ENCODE data around the gene KLHL14.
"Not testable (repeated sequence)": the region's sequence is repeated elsewhere in the genome, so short reads cannot be mapped to it uniquely, and the experiment has no call there.

The KLHL14 gene

DNA sequence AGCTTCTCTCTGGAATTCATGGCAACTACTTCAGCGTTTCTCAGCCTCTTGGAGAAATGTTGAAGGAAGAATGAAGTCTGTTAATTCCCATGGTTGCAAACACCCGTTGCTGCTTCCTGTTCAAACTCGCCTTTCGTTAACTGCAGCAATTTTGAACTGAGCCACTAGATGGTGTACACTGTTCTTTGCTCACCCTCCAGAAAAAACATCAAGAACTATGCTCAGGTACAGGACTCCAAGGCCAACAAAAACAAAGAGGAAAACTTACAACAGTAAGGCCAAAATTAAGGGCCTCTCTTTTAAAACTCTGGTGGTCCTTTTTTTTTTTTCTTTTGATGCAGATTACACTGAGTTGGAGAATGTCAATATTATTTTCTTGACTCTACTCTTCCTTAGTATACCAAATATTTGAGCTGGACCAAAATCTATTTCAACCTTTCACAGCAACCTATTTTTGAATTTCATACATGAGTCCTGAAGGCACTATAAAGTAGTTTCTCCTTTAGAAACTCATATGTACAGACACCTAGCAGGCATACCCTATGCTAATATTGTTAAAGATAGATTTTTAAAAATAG lies 58.2 kb downstream of the KLHL14 start:
- DNase-seq, result peak; percentile 88

DNA sequence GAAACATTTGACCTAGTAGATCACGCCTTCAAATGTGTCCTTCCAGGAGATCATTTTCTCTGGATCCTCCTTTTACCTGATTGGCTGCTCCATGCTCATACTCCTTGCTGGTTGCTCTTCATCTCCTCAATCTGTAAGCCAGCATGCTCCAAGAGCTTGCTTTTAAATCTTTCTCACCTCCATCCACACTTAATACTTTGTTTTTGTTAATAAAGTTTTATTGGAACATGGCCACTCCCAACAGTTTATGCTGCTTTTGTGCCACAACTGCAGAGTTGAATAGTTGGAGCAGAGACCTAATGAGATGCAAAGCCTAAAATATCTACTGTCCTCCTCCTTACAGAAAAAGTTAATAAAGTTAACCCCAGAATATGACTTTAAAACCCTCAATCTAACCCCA lies 60.0 kb downstream of the KLHL14 start:
- DNase-seq, result no peak

DNA sequence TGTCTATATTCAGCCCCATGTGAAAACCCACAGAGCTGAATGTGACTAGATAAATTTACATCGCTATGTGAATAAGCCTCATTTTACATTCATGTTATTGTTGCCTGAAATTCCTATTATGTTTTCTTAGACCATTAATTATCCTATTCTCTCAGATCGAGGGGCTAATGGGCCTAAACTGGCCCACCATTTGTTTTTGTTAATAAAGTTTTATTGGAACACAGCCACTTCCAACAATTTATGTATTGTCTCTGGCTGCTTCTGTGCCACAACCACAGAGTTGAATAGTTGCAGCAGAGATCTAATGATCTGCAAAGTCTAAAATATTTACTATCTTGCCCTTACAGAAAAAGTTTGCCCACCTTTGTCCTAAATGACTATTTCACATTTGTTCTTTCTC lies 61.0 kb downstream of the KLHL14 start:
- DNase-seq, result no peak

DNA sequence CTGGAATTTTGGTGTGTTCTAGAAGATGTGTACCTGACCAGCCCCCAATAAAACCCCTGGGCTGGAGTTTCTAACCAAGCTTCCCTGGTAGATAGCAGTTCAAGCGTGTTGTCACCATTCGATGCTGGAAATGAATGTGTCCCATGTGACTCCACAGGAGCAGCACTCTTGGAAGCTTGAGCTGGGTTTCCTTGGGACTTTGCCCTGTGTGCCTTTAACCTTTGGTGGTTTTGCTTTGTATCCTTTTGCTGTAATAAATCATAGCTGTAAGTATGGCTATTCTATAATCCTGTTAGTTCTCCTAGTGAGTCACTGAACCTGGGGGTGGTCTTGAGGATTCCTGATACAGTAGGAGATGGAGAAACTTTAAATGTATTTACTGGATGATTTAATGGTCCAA lies 65.2 kb downstream of the KLHL14 start:
- no peak for DNase-seq

DNA sequence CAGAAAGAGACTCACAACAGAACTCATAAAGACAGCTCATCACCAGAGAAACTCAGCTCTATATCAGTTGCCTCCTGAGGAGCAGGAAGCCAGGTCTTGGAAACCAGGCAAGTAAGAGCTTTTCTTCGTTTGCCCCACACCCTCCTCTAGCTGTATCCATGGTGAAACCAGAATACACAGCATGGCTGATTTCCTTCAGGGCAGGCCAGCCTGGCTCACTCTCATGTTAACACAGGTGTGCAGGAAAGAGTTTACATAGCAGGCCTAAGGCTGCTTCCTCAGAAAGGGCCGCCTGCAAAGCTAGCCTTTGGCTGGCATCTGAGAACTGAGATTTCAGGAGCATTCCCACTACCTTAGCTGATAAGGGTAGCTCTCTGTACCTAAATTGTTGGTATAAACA lies 65.7 kb downstream of the KLHL14 start:
- DNase-seq, result peak; percentile 18

DNA sequence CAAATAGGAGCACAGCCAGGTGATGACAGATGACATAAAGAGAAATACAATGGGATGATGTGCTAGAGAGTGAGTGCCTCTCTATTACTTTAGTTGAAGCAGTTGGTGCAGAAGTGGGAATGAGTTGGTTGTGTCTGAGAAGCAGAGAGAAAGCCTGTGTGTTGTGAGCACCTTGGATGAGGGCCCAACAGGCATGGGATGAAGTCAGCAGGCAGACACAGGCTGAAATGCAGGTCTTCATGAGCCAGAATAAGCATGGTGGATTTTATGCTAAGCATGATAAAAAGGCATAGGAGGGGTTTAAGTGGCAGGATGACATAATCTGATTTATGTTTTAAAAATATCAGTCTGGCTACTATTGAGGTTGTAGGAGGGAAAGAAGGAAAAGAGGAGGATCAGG lies 71.5 kb downstream of the KLHL14 start:
- no peak for DNase-seq

DNA sequence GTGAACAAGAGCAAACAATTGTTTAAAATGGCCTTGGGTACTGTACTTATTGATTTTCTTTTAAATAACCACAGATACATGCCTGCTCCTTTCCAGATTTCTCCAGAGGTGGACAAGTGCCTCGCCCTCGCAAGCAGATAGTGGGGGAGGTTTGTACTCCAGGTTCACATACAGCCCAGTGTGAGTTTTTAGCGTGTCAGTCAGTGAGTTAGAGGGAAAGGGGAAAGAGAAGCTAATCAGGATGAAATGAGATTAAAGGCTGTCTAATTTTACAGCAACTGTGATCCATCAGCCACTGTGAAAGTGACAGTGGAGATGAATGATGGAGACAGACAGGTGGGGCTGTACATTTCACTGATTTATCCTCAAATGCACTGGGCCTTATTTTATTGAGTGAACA lies 74.7 kb downstream of the KLHL14 start:
- DNase-seq, result no peak

DNA sequence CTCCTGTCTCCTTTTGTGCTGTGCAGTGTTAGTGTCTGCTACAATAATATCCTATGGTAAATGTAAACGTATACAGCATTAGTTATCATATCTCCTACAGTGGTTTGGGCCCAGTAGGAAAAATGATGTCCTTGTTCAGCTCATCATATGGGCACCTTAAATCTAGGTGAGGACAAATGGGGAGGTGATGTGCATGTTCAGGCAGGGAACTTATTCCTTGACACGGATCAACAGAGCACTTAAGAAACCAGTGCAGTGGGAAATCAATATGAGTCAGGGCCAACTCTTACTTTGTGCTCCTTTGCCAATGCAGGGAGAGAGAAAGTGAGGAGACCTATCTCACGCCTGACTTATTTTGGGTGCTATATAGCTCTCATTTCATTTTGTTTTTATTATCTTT lies 76.4 kb downstream of the KLHL14 start:
- no peak for DNase-seq

DNA sequence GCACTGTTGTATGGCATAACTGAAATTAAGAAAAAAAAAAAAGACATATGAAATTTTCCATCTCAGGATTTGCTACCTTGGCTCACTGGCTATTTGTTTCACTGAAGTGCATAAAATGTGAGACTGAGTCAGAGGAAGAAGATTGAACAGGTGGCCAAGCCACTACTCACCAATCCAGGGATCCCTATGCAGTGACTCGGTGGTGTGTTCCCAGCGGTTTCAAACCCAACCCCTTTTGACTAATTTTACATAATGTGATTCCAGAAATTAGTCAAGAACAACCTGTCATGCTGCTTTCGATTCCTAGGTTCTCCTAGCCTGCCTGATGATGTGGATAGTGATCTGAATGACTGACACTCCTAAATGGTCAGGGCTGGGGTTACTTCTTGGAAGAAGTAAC lies 77.3 kb downstream of the KLHL14 start:
- no peak for DNase-seq

DNA sequence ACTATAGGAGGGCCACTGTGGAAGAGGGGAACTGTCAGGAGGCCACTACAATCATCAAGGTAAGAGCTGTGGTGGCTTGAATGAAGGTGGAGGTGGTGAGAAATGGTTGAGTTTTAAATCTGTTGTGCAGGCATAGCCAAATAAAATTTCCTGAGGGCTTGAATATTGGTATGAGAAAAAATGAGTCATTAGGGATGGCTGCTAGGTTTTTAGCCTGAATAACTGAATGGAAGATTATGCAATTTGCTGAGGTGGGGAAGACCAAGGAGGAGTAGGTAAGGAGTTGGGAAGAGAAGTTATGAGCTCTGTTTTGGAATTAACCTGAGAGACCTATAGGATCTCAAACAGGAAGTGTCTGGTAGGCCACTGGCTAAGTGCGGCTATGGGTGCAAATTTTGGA lies 84.0 kb downstream of the KLHL14 start:
- DNase-seq, result no peak

DNA sequence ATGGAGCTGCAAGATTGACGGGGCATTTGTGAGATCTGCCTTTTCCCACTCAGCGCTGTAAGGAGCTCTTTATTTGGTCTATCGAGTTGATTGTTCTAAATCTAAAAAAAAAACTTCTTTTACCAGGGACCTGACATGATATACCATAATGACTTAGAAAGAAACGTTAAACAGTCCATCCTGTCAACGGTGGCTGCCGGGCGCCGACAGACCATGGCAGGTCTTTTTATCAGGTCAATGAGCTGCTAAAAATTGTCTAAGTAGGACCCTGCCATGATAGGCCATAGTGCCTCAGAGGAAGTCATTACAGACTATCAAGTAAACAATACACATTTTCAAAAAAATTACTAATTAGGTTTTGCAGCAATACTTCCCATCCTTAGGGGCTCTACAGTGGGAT lies 87.9 kb downstream of the KLHL14 start:
- no peak for DNase-seq

DNA sequence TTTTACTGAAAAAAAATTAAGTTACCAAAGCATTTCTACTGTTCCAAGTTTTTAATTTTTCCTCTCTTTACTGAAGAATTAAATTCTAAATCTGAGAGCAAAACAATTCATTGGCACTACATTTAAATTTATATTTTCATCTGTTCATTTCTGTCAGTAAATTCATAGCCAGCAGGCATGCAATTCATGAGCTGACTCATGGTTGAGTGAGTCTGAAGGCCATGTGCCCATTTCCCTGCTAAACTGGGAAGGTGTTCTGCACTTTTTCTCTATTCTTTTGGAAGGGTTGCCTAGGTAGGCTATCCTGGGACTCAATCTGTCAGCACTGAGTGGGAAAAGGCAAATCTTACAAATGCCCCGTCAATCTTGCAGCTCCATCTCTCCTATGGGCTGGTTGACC lies 88.7 kb downstream of the KLHL14 start:
- no peak for DNase-seq

DNA sequence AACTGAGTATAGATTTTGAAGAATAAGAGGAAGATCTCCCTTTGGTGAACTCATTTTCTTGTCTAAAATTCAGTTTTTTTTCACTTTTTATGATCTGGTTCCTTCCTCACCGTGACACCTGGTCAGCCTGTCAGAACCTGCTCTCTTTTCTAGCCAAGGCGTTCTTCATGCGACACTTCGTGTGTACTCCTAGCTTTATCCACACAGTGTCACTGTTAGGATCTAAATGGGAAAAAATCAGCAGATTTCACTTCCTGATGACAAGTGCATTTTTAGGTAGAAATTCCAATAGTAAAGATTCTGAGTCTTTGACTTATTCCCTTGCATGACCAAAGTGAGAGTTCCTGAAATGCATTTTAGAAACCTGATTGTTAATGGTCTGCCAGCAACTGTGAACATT lies 89.8 kb downstream of the KLHL14 start:
- DNase-seq, result no peak

DNA sequence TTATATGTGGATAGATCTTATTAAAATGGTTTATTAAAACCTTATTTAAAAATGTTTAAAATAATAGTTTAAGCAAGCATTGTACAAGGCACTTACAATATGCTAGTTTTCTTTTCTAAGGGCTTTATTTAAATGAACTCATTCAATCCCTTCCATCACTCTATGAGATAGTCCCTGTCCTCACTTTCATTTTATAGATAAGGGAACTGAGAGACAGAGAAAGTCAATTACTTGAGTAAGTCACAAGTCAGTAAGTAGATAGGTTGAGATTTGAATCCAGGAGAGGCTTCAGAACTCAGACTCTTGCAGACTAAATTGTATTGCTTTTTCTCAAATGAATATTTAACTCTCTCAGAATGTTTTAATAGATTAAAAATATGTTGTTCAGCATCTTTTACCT lies 95.2 kb downstream of the KLHL14 start:
- DNase-seq, result no peak

DNA sequence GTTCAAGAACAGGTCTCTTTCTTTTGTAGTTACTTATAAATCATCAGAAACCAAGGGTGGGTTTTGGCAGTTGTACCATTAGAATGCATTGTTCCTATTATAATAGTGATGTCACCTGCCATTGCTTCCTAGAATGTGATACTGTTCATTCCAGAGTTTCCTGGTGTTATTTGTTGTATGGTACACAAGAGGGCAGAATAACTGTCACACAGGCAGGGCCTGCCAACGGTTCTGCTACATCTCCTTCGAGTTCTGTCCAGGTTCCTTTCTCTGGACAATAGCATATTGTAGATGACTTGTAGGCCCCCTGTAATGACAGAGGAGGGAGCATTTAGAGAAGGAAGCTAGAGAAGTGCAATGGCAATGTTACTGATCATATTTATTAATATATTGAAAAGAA lies 98.3 kb downstream of the KLHL14 start:
- DNase-seq, result peak; percentile 32

DNA sequence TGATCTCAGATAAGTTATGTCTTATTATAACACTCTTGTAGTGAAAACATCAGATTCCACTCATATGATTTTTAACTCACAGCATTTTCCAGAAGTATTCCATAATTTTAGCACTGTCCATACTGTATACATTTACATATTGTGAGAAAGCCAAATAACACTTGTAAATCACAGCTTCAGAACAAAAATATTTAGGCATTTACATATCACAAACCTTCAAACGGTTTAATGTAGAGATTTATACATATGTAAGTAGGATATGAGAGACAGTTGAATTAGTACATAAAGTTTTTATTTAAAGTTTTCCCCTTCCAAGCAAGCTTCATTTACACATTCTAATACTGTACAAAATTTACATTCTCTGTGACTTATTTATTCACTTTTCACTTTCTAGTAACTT lies 100.4 kb downstream of the KLHL14 start:
- no peak for DNase-seq

DNA sequence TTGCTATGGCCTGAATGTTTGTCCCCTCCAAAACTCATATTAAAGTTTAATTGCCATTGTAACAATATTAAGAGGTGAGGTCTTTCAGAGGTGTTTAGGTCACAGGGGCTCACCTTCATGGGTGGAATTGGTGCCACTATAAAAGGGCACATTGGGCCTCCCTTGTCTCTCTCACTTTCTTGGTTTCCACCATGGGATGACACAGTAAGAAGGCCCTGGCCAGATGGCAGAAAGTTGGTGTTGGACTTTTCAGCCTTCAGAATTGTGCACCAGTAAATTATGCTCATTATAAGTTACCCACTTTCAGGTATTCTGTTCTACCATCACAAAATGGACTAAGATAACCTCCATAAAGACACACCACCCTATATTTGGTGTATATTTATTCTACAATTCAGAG lies 102.1 kb downstream of the KLHL14 start:
- DNase-seq, result no peak

DNA sequence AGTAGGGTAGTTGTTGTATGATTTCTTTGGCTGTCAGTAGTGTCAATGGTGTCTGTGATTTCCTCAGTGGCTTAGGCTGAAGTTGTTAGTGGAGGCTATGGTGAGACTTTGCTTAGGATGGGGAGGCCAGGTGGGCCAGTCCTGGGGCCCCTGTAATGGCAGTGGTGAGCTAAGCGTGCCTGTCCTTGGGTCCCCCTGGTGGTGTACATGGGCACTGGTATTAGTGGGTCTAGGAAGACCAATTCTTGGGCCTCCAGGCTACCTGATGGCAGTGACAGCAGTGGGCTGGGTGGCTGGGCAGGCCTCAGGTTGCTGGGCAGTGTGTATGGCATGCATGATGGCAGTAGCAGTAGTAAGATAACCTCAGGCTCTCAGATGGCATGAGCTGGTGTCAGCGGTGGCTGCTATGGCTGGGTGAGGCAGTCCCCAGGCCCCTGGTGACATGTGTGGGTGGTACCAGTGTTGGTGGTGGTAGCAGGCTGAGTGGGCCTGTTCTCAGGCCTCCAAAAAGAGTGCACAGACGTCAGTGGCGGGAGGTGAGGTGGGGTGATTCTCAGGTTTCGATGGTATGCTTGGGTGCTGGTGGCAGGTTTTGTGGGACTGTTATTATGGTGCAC lies 103.2 kb downstream of the KLHL14 start:
- DNase-seq, result no peak

DNA sequence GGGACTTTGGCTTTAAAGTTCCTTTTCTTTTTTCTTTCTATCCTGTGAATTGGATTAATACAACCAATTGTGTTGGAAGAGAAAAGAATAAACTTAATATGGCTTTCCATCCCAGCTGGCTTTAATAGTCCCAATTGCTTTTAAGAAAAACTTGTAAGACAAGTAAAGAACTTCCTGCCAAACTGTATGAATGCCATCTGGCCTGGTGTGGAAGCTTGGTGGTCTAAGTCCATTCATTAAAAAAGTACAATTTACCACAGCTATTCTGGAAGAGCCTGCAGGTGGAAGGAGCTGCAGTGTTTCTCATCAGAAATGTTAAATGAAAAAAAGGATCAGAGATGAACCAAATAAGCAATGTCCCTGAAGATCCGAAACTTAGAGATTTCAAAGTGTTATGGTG lies 103.9 kb downstream of the KLHL14 start:
- DNase-seq, result no peak

DNA sequence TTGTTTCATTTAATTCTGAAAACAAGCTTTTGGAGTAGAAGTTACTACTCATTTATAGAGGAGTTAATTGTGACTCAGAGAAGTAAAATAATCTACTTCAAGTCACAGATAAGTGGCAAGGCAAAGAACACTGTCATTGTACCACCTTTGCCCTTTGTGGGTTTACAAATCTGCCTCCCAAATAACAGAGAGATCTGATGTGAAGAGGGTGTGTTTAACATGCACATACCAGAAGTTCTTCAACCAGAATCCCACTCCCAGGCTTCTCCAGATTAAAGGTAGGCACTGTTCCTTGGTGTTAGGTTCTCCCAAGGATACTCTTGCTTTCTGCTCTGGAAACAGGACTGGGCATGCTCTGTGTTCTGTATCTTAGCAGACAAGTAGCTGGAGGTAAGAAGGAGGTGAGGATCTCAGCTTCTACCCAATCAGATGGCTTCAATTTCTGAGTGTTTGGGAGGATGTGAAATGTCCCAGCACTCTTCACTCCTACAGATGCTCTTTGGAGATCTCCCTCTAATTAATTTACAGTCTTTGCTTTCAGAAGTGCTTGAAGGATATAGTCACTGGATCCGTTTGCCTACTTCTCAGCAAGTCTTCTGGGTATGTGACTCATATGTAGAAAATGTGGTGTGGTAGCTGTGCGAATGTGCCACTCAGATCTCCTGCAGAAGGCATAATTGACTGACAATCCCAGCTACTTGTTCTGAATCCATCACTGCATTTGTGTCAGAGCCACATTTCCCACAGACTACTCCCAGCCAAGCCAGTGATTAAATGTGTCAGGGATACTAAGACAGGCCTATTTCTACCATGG lies 111.1 kb downstream of the KLHL14 start:
- no peak for DNase-seq

DNA sequence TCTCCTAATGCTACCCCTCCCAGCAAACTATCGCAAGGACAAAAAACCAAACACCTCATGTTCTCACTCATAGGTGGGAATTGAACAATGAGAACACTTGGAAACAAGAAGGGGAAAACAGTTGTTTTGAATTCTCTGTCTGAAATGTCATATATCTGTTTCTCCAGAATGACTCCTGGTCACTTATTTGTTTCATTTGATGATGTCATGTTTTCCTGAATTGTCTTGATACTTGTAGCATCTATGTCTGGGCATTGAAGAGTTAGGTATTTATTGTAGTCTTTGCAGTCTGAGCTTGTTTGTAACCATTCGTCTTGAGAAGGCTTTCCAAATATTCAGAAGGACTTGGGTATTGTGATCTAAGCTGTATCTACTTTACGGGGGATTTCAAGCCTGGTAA lies 118.3 kb downstream of the KLHL14 start:
- DNase-seq, result not testable (repeated sequence)

DNA sequence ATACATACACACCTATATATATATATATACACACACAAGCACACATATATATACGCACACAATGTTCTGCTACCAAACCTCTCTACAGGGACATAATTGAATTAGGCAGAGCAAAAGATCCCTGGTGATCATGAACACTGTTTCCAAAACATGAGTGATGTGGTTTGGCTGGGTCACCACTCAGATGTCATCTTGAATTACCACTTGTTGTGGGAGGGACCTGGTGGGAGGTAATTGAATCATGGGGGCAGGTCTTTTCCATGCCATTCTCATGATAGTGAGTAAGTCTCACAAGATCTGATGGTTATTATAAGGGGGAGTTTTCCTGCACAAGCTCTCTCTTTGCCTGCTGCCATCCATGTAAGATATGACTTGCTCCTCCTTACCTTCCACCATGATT lies 135.2 kb downstream of the KLHL14 start:
- not testable (repeated sequence) for DNase-seq

DNA sequence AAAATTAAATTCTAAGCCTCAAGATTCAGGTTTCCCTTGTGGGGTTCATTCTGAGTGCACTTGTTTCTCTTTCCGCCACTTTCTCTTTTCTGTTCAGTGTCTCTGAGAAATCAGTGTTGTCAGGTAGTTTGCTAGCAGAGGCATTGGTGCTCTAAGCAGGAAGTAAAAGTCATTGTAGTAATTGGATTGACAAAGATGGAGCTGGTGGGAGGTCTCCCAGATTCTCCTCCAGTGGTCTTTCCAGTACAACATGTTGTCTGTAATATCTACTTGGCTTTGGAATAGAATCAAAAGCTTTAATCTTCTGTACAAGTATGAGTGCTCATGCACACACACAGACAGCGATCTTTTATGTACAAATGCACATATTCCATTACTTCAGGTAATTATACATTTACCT lies 135.6 kb downstream of the KLHL14 start:
- DNase-seq, result no peak

DNA sequence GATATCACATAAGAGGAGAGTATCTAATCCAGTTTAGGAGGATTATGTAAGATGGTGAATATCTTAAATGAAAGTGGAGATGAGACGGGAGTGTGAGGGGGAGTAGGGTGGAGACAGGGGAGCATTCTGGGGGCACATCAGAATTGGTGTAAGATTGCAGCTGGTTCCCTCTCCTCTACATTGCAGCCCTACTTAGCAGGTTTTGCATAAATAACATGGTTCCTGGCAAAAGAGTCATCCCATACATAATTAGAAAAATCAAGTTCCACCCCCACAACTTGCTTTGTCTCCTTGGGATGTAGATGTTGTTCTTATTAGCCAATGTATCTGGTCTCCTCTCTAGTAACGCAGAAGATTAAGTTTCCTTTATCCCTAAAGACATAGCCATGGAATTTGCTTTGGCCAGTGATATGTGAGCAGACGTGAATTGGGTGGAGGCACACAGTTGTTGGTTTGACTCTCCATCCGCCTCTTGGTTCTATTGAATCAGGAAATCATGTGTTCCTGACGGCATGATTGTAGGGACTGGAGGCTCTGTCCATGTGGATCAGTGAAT lies 137.9 kb downstream of the KLHL14 start:
- no peak for DNase-seq
